Panc1 (cell line): ENCODE results near the gene LRRFIP2.

ENCODE experiments used
- POLR2AphosphoS5 ChIP-seq: IDR thresholded peaks from 2 replicates; pipeline ENCODE4 v1.6.1; 2012; ENCODE audit warnings: mild to moderate bottlenecking, low read depth, low read length, moderate library complexity
- SIN3A ChIP-seq: IDR thresholded peaks from 2 replicates; pipeline ENCODE4 v1.6.1; 2012; ENCODE audit warnings: low read depth, mild to moderate bottlenecking, low read length, moderate library complexity, borderline replicate concordance; ENCODE audit not compliant: insufficient read depth
- TF ChIP-seq, protein P1 (sequence below): fragments of 450-650 bp; IDR thresholded peaks from 2 replicates; pipeline ENCODE4 v1.5.1; 2017; ENCODE audit warnings: mild to moderate bottlenecking
- TF ChIP-seq, protein P2 (sequence below), 2 experiments: IDR thresholded peaks; 2 replicates each; pipeline ENCODE4 v1.6.1; 2011 to 2012; ENCODE audit warnings: low read depth in 2 of 2, control low read depth in 1 of 2, low read length in 1 of 2, mild to moderate bottlenecking in 1 of 2, moderate library complexity in 1 of 2; ENCODE audit not compliant: insufficient read depth in 1 of 2

DNA sequence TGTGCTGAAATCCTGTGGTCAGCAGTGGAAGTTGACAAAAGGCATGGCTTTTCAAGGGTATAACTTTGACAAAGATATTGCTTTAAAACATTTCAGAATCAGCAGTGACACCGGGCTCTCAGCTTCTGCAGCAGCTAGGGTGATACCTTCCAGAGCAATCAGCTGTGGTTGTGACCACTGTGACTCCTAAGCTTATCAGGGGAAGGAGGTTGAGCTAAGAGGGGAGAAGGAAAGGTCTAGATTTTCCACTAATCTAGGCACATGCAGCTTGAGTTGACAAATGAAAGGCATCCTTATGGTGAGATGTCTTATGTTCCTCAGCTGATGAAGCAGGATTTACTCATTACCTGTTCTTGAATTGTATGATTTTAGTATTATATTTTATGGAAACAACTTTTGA is 16.3 kb upstream of the LRRFIP2 start:
- TF ChIP-seq, protein P1, sequence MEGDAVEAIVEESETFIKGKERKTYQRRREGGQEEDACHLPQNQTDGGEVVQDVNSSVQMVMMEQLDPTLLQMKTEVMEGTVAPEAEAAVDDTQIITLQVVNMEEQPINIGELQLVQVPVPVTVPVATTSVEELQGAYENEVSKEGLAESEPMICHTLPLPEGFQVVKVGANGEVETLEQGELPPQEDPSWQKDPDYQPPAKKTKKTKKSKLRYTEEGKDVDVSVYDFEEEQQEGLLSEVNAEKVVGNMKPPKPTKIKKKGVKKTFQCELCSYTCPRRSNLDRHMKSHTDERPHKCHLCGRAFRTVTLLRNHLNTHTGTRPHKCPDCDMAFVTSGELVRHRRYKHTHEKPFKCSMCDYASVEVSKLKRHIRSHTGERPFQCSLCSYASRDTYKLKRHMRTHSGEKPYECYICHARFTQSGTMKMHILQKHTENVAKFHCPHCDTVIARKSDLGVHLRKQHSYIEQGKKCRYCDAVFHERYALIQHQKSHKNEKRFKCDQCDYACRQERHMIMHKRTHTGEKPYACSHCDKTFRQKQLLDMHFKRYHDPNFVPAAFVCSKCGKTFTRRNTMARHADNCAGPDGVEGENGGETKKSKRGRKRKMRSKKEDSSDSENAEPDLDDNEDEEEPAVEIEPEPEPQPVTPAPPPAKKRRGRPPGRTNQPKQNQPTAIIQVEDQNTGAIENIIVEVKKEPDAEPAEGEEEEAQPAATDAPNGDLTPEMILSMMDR: no peak
- TF ChIP-seq POLR2AphosphoS5 (no peak), SIN3A (no peak)
- TF ChIP-seq, protein P2, sequence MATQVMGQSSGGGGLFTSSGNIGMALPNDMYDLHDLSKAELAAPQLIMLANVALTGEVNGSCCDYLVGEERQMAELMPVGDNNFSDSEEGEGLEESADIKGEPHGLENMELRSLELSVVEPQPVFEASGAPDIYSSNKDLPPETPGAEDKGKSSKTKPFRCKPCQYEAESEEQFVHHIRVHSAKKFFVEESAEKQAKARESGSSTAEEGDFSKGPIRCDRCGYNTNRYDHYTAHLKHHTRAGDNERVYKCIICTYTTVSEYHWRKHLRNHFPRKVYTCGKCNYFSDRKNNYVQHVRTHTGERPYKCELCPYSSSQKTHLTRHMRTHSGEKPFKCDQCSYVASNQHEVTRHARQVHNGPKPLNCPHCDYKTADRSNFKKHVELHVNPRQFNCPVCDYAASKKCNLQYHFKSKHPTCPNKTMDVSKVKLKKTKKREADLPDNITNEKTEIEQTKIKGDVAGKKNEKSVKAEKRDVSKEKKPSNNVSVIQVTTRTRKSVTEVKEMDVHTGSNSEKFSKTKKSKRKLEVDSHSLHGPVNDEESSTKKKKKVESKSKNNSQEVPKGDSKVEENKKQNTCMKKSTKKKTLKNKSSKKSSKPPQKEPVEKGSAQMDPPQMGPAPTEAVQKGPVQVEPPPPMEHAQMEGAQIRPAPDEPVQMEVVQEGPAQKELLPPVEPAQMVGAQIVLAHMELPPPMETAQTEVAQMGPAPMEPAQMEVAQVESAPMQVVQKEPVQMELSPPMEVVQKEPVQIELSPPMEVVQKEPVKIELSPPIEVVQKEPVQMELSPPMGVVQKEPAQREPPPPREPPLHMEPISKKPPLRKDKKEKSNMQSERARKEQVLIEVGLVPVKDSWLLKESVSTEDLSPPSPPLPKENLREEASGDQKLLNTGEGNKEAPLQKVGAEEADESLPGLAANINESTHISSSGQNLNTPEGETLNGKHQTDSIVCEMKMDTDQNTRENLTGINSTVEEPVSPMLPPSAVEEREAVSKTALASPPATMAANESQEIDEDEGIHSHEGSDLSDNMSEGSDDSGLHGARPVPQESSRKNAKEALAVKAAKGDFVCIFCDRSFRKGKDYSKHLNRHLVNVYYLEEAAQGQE (IDR thresholded peaks at IDR 0.05; ENCODE audit: insufficient read depth in 1 of 2, low read depth in 2 of 2, low read length in 1 of 2): no peak
